Nephron (organoid): Measurements from ENCODE around the gene CCDC120.

Experiments
- H3K27ac Mint-ChIP-seq, 3 experiments: 2 replicates each; pipeline ENCODE4 v1.8.0; 2020; ENCODE audit warnings: mixed read lengths in 3 of 3, mild to moderate bottlenecking in 2 of 3, moderate library complexity in 1 of 3
- H3K27me3 Mint-ChIP-seq: 2 replicates; pipeline ENCODE4 v1.8.0; 2021; ENCODE audit warnings: low read depth, mild to moderate bottlenecking, moderate library complexity, mixed read lengths
- H3K36me3 Mint-ChIP-seq: 2 replicates; pipeline ENCODE4 v1.8.0; 2020; ENCODE audit warnings: low read depth, mixed read lengths
- H3K4me1 Mint-ChIP-seq: 2 replicates; pipeline ENCODE4 v1.8.0; 2020; ENCODE audit warnings: mixed read lengths
- H3K4me3 Mint-ChIP-seq, 3 experiments: 2 replicates each; pipeline ENCODE4 v1.8.0; 2020; ENCODE audit warnings: mild to moderate bottlenecking in 3 of 3, mixed read lengths in 3 of 3, moderate library complexity in 2 of 3
- H3K9me3 Mint-ChIP-seq: 2 replicates; pipeline ENCODE4 v1.8.0; 2020; ENCODE audit warnings: mixed read lengths
- CTCF ChIP-seq, 3 experiments: fragments of 200-600 bp; sonication (generic); IDR thresholded peaks; one replicate each; pipeline ENCODE4 v1.5.0; 2021; ENCODE audit warnings: antibody characterized with exemption in 3 of 3; ENCODE audit not compliant: unreplicated experiment in 3 of 3

Gene CCDC120

GRCh38 chrX:49059681-49060085, 884 bp downstream of the CCDC120 start:
- Mint-ChIP-seq H3K4me1 (no peaks in the 10 kb centered on the region), H3K4me3 (peak overlapping the region in 2 of 3 experiments; percentile 62 to 72), H3K27me3 (no peaks in the 10 kb centered on the region), H3K27ac (peak overlapping the region in 2 of 3 experiments; percentile 63 to 84), H3K9me3 (peaks cover 8% of the 10 kb centered on the region), H3K36me3 (peaks cover 13% of the 10 kb centered on the region)
- no peak for TF ChIP-seq CTCF (IDR thresholded peaks at IDR 0.05; ENCODE audit: unreplicated experiment in 3 of 3)

GRCh38 chrX:49060914-49061313, 2.1 kb downstream of the CCDC120 start:
- peaks cover 2% of the 10 kb centered on the region for H3K9me3 Mint-ChIP-seq
- H3K4me3 Mint-ChIP-seq: no peak overlapping the region
- H3K36me3 Mint-ChIP-seq: peaks cover 5% of the 10 kb centered on the region
- no peak for TF ChIP-seq CTCF (IDR thresholded peaks at IDR 0.05; ENCODE audit: unreplicated experiment in 3 of 3)
- no peaks in the 10 kb centered on the region for H3K27me3 Mint-ChIP-seq
- H3K27ac Mint-ChIP-seq: no peak overlapping the region
- H3K4me1 Mint-ChIP-seq: no peaks in the 10 kb centered on the region

GRCh38 chrX:49061490-49061889, 2.7 kb downstream of the CCDC120 start:
- no peak overlapping the region for H3K27ac Mint-ChIP-seq
- peaks cover 4% of the 10 kb centered on the region for H3K36me3 Mint-ChIP-seq
- peaks cover 3% of the 10 kb centered on the region for H3K9me3 Mint-ChIP-seq
- TF ChIP-seq CTCF (IDR thresholded peaks at IDR 0.05; ENCODE audit: unreplicated experiment in 3 of 3): no peak
- H3K27me3 Mint-ChIP-seq: no peaks in the 10 kb centered on the region
- no peak overlapping the region for H3K4me3 Mint-ChIP-seq
- no peaks in the 10 kb centered on the region for H3K4me1 Mint-ChIP-seq

- no peak for TF ChIP-seq CTCF (IDR thresholded peaks at IDR 0.05; ENCODE audit: unreplicated experiment in 3 of 3)
- Mint-ChIP-seq H3K27me3 (no peaks in the 10 kb centered on the region), H3K4me1 (no peaks in the 10 kb centered on the region), H3K4me3 (no peak overlapping the region), H3K9me3 (peaks cover 7% of the 10 kb centered on the region), H3K36me3 (peaks cover 4% of the 10 kb centered on the region), H3K27ac (no peak overlapping the region)
Measured at GRCh38 chrX:49061916-49062315, 3.1 kb downstream of the CCDC120 start.

- no peak overlapping the region for H3K4me3 Mint-ChIP-seq
- H3K36me3 Mint-ChIP-seq: peaks cover 4% of the 10 kb centered on the region
- H3K27ac Mint-ChIP-seq: no peak overlapping the region
- no peaks in the 10 kb centered on the region for H3K4me1 Mint-ChIP-seq
- TF ChIP-seq CTCF (IDR thresholded peaks at IDR 0.05; ENCODE audit: unreplicated experiment in 3 of 3): no peak
- no peaks in the 10 kb centered on the region for H3K27me3 Mint-ChIP-seq
- H3K9me3 Mint-ChIP-seq: peaks cover 5% of the 10 kb centered on the region
Measured at GRCh38 chrX:49063715-49064114, 4.9 kb downstream of the CCDC120 start.

GRCh38 chrX:49064303-49064702, 5.5 kb downstream of the CCDC120 start:
- H3K27ac Mint-ChIP-seq: no peak overlapping the region
- H3K27me3 Mint-ChIP-seq: no peaks in the 10 kb centered on the region
- no peak for TF ChIP-seq CTCF (IDR thresholded peaks at IDR 0.05; ENCODE audit: unreplicated experiment in 3 of 3)
- H3K36me3 Mint-ChIP-seq: peaks cover 4% of the 10 kb centered on the region
- no peak overlapping the region for H3K4me3 Mint-ChIP-seq
- peaks cover 5% of the 10 kb centered on the region for H3K9me3 Mint-ChIP-seq
- H3K4me1 Mint-ChIP-seq: no peaks in the 10 kb centered on the region
